ENCODE results near the gene HECW1. TPM values are rescaled to one million over a fixed set of nuclear protein-coding genes. Genes with fewer than 3 reads are reported as not detected.

The HECW1 gene
- total RNA-seq, 4 donors from 2014 or later = 0.83 to 3.9 (median 2.7) TPM; not detected in 1

DNA sequence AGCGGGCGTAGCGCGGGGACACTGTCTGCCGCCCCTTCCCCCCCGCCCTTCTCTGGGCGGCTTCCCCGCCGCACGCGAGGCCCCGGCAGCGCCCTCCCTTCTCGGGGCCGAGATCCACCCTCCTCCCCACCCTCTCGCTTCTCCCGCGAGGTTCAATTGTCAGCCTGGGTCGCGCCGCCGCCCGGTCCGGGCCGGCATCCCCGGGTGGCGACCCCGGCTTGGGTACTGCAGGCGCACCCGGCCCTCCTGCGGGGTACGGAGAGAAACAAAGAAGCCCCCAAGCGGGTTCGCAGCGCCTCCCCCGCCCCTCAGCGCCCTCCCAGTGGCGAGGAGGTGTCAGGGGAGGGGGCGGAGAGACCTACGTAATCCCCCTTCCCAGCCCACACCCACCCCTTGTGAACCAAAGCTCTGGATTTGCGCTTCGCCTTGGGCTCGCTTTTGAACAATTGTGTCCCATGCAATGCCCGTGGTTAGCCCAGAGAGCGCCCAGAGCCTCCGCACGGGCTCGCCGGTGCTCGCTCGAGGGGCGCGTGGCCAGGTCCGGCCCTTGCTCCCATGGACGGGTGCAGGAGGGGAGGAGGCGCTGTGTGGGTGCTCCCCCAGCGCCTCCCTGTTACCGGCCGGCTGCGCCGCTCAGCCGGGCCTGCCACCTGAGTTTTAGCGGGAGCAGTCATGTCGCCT, 634 bp downstream of the HECW1 start:
- Histone ChIP-seq H3K27me3 (peaks cover 0 to 22% of the 10 kb centered on the region in 2 donors), H3K4me1 (peaks cover 0 to 18% (median 0%) of the 10 kb centered on the region in 4 donors), H3K9me3 (no peaks in the 10 kb centered on the region), H3K36me3 (no peaks in the 10 kb centered on the region), H3K27ac (no peak overlapping the region), H3K4me3 (peak overlapping the region in 3 of 4 donors; percentile 22 to 41 (median 40))
- TF ChIP-seq, protein P1, sequence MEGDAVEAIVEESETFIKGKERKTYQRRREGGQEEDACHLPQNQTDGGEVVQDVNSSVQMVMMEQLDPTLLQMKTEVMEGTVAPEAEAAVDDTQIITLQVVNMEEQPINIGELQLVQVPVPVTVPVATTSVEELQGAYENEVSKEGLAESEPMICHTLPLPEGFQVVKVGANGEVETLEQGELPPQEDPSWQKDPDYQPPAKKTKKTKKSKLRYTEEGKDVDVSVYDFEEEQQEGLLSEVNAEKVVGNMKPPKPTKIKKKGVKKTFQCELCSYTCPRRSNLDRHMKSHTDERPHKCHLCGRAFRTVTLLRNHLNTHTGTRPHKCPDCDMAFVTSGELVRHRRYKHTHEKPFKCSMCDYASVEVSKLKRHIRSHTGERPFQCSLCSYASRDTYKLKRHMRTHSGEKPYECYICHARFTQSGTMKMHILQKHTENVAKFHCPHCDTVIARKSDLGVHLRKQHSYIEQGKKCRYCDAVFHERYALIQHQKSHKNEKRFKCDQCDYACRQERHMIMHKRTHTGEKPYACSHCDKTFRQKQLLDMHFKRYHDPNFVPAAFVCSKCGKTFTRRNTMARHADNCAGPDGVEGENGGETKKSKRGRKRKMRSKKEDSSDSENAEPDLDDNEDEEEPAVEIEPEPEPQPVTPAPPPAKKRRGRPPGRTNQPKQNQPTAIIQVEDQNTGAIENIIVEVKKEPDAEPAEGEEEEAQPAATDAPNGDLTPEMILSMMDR (IDR thresholded peaks at IDR 0.05) = no peak
- no peak for TF ChIP-seq POLR2A (IDR thresholded peaks at IDR 0.05)
- DNase-seq = no peak

DNA sequence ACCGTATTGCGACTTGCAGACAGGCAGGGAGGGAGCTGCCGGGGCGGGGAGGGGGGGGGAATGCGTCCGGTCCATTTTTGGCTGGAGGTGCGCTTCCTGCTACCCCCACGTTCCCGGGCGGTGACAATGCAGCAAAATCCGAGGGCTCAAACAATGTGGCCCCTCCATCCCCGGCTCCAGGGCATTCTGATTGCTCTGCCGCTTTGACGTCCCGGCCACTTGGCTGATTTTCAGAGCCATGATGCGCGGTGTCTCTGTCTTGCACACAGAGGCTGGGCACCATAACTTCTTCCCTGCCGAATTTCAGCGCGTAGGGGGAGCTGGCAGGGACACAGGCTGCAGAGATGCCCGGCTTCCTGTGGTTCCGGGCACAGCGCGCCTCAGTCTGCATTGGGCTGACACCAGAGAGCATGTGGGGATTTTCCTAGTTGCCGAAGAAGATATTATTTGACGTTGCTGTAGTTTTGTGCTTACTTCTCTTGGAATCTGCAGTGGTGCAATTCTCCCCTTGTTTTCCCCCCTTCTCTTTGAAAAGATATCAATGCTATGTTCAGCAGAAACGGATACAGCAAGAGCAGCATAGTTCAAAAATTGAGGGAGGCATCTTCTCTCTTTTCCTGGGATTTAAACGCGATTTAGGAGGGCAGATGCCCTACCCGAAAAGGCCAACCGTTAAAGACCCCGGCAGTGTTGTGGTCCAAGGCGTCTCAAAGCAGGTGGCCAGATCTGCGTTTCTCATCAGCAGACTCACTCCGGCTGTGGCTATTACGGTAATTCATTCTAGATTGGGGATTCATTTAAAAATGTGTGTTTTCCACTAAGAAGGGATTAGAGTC, 1.4 kb downstream of the HECW1 start:
- H3K4me3 ChIP-seq = peak overlapping the region in 2 of 4 donors; percentile 40 to 41
- H3K27me3 ChIP-seq = peaks cover 0 to 22% of the 10 kb centered on the region in 2 donors
- TF ChIP-seq POLR2A (IDR thresholded peaks at IDR 0.05) = no peak
- TF ChIP-seq, protein P1 (IDR thresholded peaks at IDR 0.05) = no peak

DNA sequence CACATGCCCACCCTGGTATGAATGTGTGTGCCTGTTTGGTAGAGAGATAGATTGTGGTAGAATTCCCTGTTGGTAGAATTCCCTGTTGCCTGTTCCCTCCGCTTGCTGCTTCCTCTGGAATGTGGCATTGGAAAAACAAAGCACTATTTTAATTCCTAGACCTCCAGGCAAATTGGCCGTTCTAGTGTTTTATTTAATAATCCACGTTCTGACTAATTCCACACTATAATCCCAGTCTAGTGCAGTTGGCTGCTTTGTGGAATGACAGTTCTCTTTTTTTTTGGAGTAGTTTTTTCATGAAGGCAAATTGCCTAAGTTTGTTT, 2.0 kb downstream of the HECW1 start:
- Histone ChIP-seq H3K4me3 (no peak overlapping the region), H3K36me3 (no peaks in the 10 kb centered on the region), H3K27ac (no peak overlapping the region), H3K27me3 (peaks cover 0 to 22% of the 10 kb centered on the region in 2 donors), H3K4me1 (peaks cover 0 to 18% (median 0%) of the 10 kb centered on the region in 4 donors), H3K9me3 (no peaks in the 10 kb centered on the region)
- TF ChIP-seq, protein P1 (IDR thresholded peaks at IDR 0.05) = no peak
- no peak for TF ChIP-seq POLR2A (IDR thresholded peaks at IDR 0.05)
- no peak for DNase-seq

More for the DNA sequence above, 1.4 kb downstream of the HECW1 start:
- DNase-seq = no peak
- H3K9me3 ChIP-seq = no peaks in the 10 kb centered on the region
- H3K36me3 ChIP-seq = no peaks in the 10 kb centered on the region
- peaks cover 0 to 18% (median 0%) of the 10 kb centered on the region in 4 donors for H3K4me1 ChIP-seq
- H3K27ac ChIP-seq = no peak overlapping the region

DNA sequence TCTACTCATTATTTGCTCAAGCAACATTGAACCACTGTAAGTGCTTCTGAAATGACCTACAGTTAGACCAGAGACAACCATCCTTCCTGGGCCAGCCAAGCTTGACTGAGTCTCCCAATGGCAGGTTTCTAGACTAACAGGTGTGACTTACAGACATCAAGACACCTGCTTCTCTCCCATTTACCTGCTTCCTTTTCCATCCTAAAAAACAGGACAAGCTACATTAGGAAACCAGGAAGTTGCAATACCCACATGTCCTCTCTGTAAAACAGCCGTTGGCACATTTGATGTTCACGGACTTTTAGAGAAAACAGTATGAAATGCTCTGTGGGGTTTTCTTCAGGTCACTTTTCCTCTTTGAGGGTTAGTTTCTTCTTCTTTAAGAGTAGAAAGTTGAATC, 4.0 kb downstream of the HECW1 start:
- Histone ChIP-seq H3K4me3 (no peak overlapping the region), H3K27me3 (peaks cover 0 to 22% of the 10 kb centered on the region in 2 donors), H3K27ac (no peak overlapping the region), H3K4me1 (peaks cover 0 to 18% (median 0%) of the 10 kb centered on the region in 4 donors), H3K36me3 (no peaks in the 10 kb centered on the region), H3K9me3 (no peaks in the 10 kb centered on the region)
- TF ChIP-seq POLR2A (IDR thresholded peaks at IDR 0.05) = no peak
- TF ChIP-seq, protein P1 (IDR thresholded peaks at IDR 0.05) = no peak
- no peak for DNase-seq

DNA sequence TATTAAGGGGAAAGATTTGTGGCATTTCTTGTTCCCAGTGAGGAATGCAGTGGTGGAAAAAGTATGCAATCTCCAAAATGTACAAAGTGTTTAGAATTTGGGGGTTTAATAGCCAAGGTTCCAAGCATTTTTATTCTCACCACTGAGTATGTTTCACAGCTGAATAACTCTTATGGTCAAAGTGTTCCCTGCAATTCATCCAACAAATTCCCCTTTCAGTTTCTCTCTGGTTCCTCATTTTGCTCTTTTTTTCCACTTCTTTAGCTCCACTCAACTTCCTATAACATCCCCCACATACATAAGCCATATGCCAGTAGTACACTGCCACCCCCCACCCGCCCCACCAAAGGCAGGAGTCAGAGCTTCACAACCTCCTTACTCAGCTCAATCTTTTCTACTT, 4.6 kb downstream of the HECW1 start:
- no peaks in the 10 kb centered on the region for H3K9me3 ChIP-seq
- peaks cover 0 to 22% of the 10 kb centered on the region in 2 donors for H3K27me3 ChIP-seq
- no peak overlapping the region for H3K27ac ChIP-seq
- no peak for TF ChIP-seq POLR2A (IDR thresholded peaks at IDR 0.05)
- TF ChIP-seq, protein P1 (IDR thresholded peaks at IDR 0.05) = no peak
- H3K4me3 ChIP-seq = no peak overlapping the region
- H3K4me1 ChIP-seq = peaks cover 0 to 18% (median 0%) of the 10 kb centered on the region in 4 donors
- DNase-seq = no peak
- no peaks in the 10 kb centered on the region for H3K36me3 ChIP-seq
